IPS DF 6.9 (cell line): ENCODE data around the gene RPS2.
"Not testable (repeated sequence)": the region's sequence is repeated elsewhere in the genome, so short reads cannot be mapped to it uniquely, and the experiment has no call there.

ENCODE experiments used
- DNase-seq: peaks from one replicate; pipeline ENCODE4 v3.0.0-alpha.2; 2013; ENCODE audit warnings: low read depth, low spot score
- H3K27ac ChIP-seq: one replicate; pipeline ENCODE4 v1.5.1; 2013; ENCODE audit warnings: low read length, control low read depth
- H3K27me3 ChIP-seq: 2 replicates; pipeline ENCODE4 v1.6.1; 2013; ENCODE audit warnings: mild to moderate bottlenecking, low read length; ENCODE audit not compliant: control insufficient read depth, insufficient read depth
- H3K36me3 ChIP-seq: 2 replicates; pipeline ENCODE4 v1.6.1; 2013; ENCODE audit warnings: low read length; ENCODE audit not compliant: control insufficient read depth, insufficient read depth
- H3K4me1 ChIP-seq: 2 replicates; pipeline ENCODE4 v1.6.1; 2013; ENCODE audit warnings: low read length; ENCODE audit not compliant: control insufficient read depth, insufficient read depth
- H3K4me3 ChIP-seq: 2 replicates; pipeline ENCODE4 v1.5.1; 2013; ENCODE audit warnings: mild to moderate bottlenecking, low read length
- H3K9me3 ChIP-seq: 2 replicates; pipeline ENCODE4 v1.6.1; 2013; ENCODE audit warnings: low read length, inconsistent platforms; ENCODE audit not compliant: control insufficient read depth, insufficient read depth
- WGBS: extraction: QIAGEN DNeasy Blood & Tissue Kit; methylation state at CpG from one replicate; pipeline ENCODE4 v1.1.7; 2013; ENCODE audit warnings: mixed read lengths, missing lambda C conversion rate; ENCODE audit not compliant: insufficient read length, insufficient coverage; 5-methylcytosine and 5-hydroxymethylcytosine counted together

The RPS2 gene

GRCh38 chr16:1973461-1974156 lies 9.0 kb upstream of the RPS2 start:
- H3K27me3 ChIP-seq = no peaks in the 10 kb centered on the region
- no CpG with 5 or more reads among the region's 16 CpGs for WGBS
- H3K4me1 ChIP-seq = peaks cover 5% of the 10 kb centered on the region
- no peak overlapping the region for H3K27ac ChIP-seq
- no peak overlapping the region for H3K4me3 ChIP-seq
- H3K36me3 ChIP-seq = peaks cover 37% of the 10 kb centered on the region
- H3K9me3 ChIP-seq = no peaks in the 10 kb centered on the region
- no peak for DNase-seq

GRCh38 chr16:1972490-1972877 lies 7.9 kb upstream of the RPS2 start:
- no CpG with 5 or more reads among the region's 22 CpGs for WGBS
- Histone ChIP-seq H3K36me3 (peaks cover 29% of the 10 kb centered on the region), H3K4me1 (peaks cover 5% of the 10 kb centered on the region), H3K4me3 (peak overlapping the region; percentile 90), H3K27me3 (no peaks in the 10 kb centered on the region), H3K9me3 (no peaks in the 10 kb centered on the region), H3K27ac (no peak overlapping the region)
- DNase-seq = no peak

- H3K9me3 ChIP-seq = no peaks in the 10 kb centered on the region
- no peak within 1 kb of the TSS for H3K27ac ChIP-seq
- peaks cover 24% of the 10 kb centered on the region for H3K36me3 ChIP-seq
- no peaks in the 10 kb centered on the region for H3K27me3 ChIP-seq
- H3K4me1 ChIP-seq = peaks cover 5% of the 10 kb centered on the region
- peak within 1 kb of the TSS; percentile 90 for H3K4me3 ChIP-seq
- WGBS = no CpG with 5 or more reads among the region's 78 CpGs
- peak; percentile 83 for DNase-seq
Observed at GRCh38 chr16:1971796-1972489, 7.3 kb upstream of the RPS2 start, which contains the start of gene TBL3. Gene TBL3 (plus strand): TSS chr16:1972053. CDS start chr16:1972165, 112 bp downstream.

GRCh38 chr16:1968146-1968953 lies 3.7 kb upstream of the RPS2 start:
- Histone ChIP-seq H3K4me1 (peaks cover 5% of the 10 kb centered on the region), H3K9me3 (no peaks in the 10 kb centered on the region), H3K27me3 (no peaks in the 10 kb centered on the region), H3K36me3 (peaks cover 6% of the 10 kb centered on the region), H3K27ac (no peak overlapping the region), H3K4me3 (no peak overlapping the region)
- DNase-seq = no peak
- no CpG with 5 or more reads among the region's 41 CpGs for WGBS

GRCh38 chr16:1966460-1966859 lies 1.8 kb upstream of the RPS2 start, which contains the start of gene RNF151:
Gene RNF151 (plus strand): TSS chr16:1966856. CDS start chr16:1966882, 26 bp downstream.
- H3K36me3 ChIP-seq = peaks cover 18% of the 10 kb centered on the region
- 0 out of 2 replicates have a peak, but pooled peaks cover 2% of the 10 kb centered on the region for H3K4me1 ChIP-seq
- H3K9me3 ChIP-seq = no peaks in the 10 kb centered on the region
- no peak within 1 kb of the TSS for H3K27ac ChIP-seq
- WGBS = no CpG with 5 or more reads among the region's 6 CpGs
- H3K4me3 ChIP-seq = peak within 1 kb of the TSS; percentile 92; the same call in 1 of the 2 replicates
- no peaks in the 10 kb centered on the region for H3K27me3 ChIP-seq
- no peak for DNase-seq

- H3K27ac ChIP-seq = no peak overlapping the region
- DNase-seq = no peak
- H3K9me3 ChIP-seq = no peaks in the 10 kb centered on the region
- peaks cover 18% of the 10 kb centered on the region for H3K36me3 ChIP-seq
- no peaks in the 10 kb centered on the region for H3K27me3 ChIP-seq
- WGBS = no CpG with 5 or more reads among the region's 24 CpGs
- H3K4me3 ChIP-seq = peak overlapping the region; percentile 92
- no peaks in the 10 kb centered on the region for H3K4me1 ChIP-seq
Observed at GRCh38 chr16:1965396-1966001, 873 bp upstream of the RPS2 start.

GRCh38 chr16:1963806-1964505 lies 670 bp downstream of the RPS2 start:
- no peaks in the 10 kb centered on the region for H3K4me1 ChIP-seq
- no peak overlapping the region for H3K27ac ChIP-seq
- WGBS = no CpG with 5 or more reads among the region's 44 CpGs
- peak overlapping the region; percentile 74 for H3K4me3 ChIP-seq
- H3K9me3 ChIP-seq = no peaks in the 10 kb centered on the region
- H3K36me3 ChIP-seq = peaks cover 18% of the 10 kb centered on the region
- DNase-seq = no peak
- no peaks in the 10 kb centered on the region for H3K27me3 ChIP-seq

GRCh38 chr16:1962161-1963153 lies 2.2 kb downstream of the RPS2 start:
- not testable (repeated sequence) for H3K27ac ChIP-seq

GRCh38 chr16:1961651-1962067 lies 3.0 kb downstream of the RPS2 start:
- no peak overlapping the region for H3K4me3 ChIP-seq
- no CpG with 5 or more reads among the region's 6 CpGs for WGBS
- DNase-seq = no peak
- H3K4me1 ChIP-seq = no peaks in the 10 kb centered on the region
- H3K36me3 ChIP-seq = peaks cover 18% of the 10 kb centered on the region; the same call in 1 of the 2 replicates
- H3K9me3 ChIP-seq = no peaks in the 10 kb centered on the region
- H3K27ac ChIP-seq = no peak overlapping the region
- no peaks in the 10 kb centered on the region for H3K27me3 ChIP-seq

More at GRCh38 chr16:1962161-1963153, 2.2 kb downstream of the RPS2 start:
- peaks cover 18% of the 10 kb centered on the region; the same call in 1 of the 2 replicates for H3K36me3 ChIP-seq
- no CpG with 5 or more reads among the region's 37 CpGs for WGBS
- not testable (repeated sequence) for H3K9me3 ChIP-seq, H3K4me3 ChIP-seq, DNase-seq, H3K4me1 ChIP-seq, H3K27me3 ChIP-seq
